CD14-positive monocyte (primary cell): ENCODE results near the gene FOXO6. TPM values are rescaled to one million over a fixed set of nuclear protein-coding genes. Genes with fewer than 3 reads are reported as not detected.

Experiments used
- DNase-seq, 3 donors: peaks; one replicate each; pipeline ENCODE4 v3.0.0-alpha.2; 2011 to 2022
- H2AFZ ChIP-seq: 2 replicates; pipeline ENCODE4 v1.6.0; 2012; ENCODE audit warnings: mild to moderate bottlenecking, low read depth, low read length, inconsistent platforms; ENCODE audit not compliant: insufficient read depth, poor library complexity, severe bottlenecking
- H3K27ac ChIP-seq, 2 donors: 1 replicate in 1 of 2; 2 replicates in 1 of 2; pipeline ENCODE4 v1.5.1; 2012 to 2013; ENCODE audit warnings: low read length in 2 of 2, control low read depth in 1 of 2, inconsistent platforms in 1 of 2, low read depth in 1 of 2, mild to moderate bottlenecking in 1 of 2
- H3K27me3 ChIP-seq, 2 donors: one replicate each; pipeline versions ENCODE4 v1.6.0 to v1.6.1; 2011 to 2013; ENCODE audit warnings: low read length in 2 of 2; ENCODE audit not compliant: control insufficient read depth in 2 of 2, insufficient read depth in 2 of 2
- H3K36me3 ChIP-seq, 2 donors: replicated peaks in 1 of 2; 1 replicate in 1 of 2; 2 replicates in 1 of 2; pipeline versions ENCODE4 v1.5.1 to v1.6.1; 2012 to 2013; ENCODE audit warnings: low read length in 2 of 2, control low read depth in 1 of 2, inconsistent platforms in 1 of 2, mild to moderate bottlenecking in 1 of 2; ENCODE audit not compliant: insufficient read depth in 2 of 2, control insufficient read depth in 1 of 2
- H3K4me1 ChIP-seq, 2 donors: 1 replicate in 1 of 2; 2 replicates in 1 of 2; pipeline versions ENCODE4 v1.5.1 to v1.6.1; 2012 to 2013; ENCODE audit warnings: low read length in 2 of 2, control low read depth in 1 of 2, inconsistent platforms in 1 of 2, mild to moderate bottlenecking in 1 of 2, moderate library complexity in 1 of 2; ENCODE audit not compliant: insufficient read depth in 2 of 2, control insufficient read depth in 1 of 2
- H3K4me2 ChIP-seq: replicated peaks from 2 replicates; pipeline ENCODE3; 2012; ENCODE audit warnings: low read length, moderate library complexity, mild to moderate bottlenecking; ENCODE audit not compliant: poor library complexity, severe bottlenecking; ENCODE audit errors: extremely low read depth
- H3K4me3 ChIP-seq, 3 experiments: fragments of 200-600 bp in 1 of 3; sonication (generic) in 1 of 3; replicated peaks in 1 of 3; 1 replicate in 2 of 3; 2 replicates in 1 of 3; pipeline ENCODE4 v1.5.1; 2011 to 2013; ENCODE audit warnings: low read length in 3 of 3, mild to moderate bottlenecking in 3 of 3, control low read depth in 2 of 3, low read depth in 2 of 3, inconsistent platforms in 1 of 3, moderate library complexity in 1 of 3
- H3K79me2 ChIP-seq: 2 replicates; pipeline ENCODE4 v1.6.0; 2012; ENCODE audit warnings: mild to moderate bottlenecking, control low read depth, inconsistent platforms, low read length, moderate library complexity; ENCODE audit not compliant: insufficient read depth
- H3K9ac ChIP-seq: 2 replicates; pipeline ENCODE4 v1.6.0; 2017; ENCODE audit warnings: low read length, mild to moderate bottlenecking; ENCODE audit not compliant: insufficient read depth, poor library complexity, severe bottlenecking
- H3K9me3 ChIP-seq, 2 donors: replicated peaks in 1 of 2; 1 replicate in 1 of 2; 2 replicates in 1 of 2; pipeline versions ENCODE4 v1.5.1 to v1.6.1; 2012 to 2013; ENCODE audit warnings: low read length in 2 of 2, control low read depth in 1 of 2; ENCODE audit not compliant: control insufficient read depth in 1 of 2, insufficient read depth in 1 of 2
- H4K20me1 ChIP-seq: 2 replicates; pipeline ENCODE4 v1.6.0; 2012; ENCODE audit warnings: mild to moderate bottlenecking, low read length, control low read depth, moderate library complexity; ENCODE audit not compliant: insufficient read depth
- H3K27ac Mint-ChIP-seq, 7 donors: one replicate each; pipeline ENCODE4 v1.8.0; 2020; ENCODE audit warnings: mild to moderate bottlenecking in 7 of 7, mixed read lengths in 7 of 7, moderate library complexity in 6 of 7, inconsistent platforms in 2 of 7
- H3K27me3 Mint-ChIP-seq, 3 donors: one replicate each; pipeline ENCODE4 v1.8.0; 2021 to 2022; ENCODE audit warnings: low read depth in 3 of 3, mild to moderate bottlenecking in 3 of 3, mixed read lengths in 3 of 3, moderate library complexity in 3 of 3, inconsistent platforms in 1 of 3
- H3K36me3 Mint-ChIP-seq, 2 donors: one replicate each; pipeline ENCODE4 v1.8.0; 2020; ENCODE audit warnings: mixed read lengths in 2 of 2, inconsistent platforms in 1 of 2, mild to moderate bottlenecking in 1 of 2
- H3K4me1 Mint-ChIP-seq: one replicate; pipeline ENCODE4 v1.8.0; 2020; ENCODE audit warnings: mild to moderate bottlenecking, mixed read lengths
- H3K4me3 Mint-ChIP-seq, 2 donors: one replicate each; pipeline ENCODE4 v1.8.0; 2020; ENCODE audit warnings: mild to moderate bottlenecking in 2 of 2, mixed read lengths in 2 of 2, moderate library complexity in 1 of 2
- H3K9me3 Mint-ChIP-seq, 7 donors: one replicate each; pipeline ENCODE4 v1.8.0; 2020 to 2022; ENCODE audit warnings: mixed read lengths in 7 of 7, mild to moderate bottlenecking in 6 of 7, moderate library complexity in 6 of 7, inconsistent platforms in 2 of 7
- CTCF ChIP-seq: fragments of 200-600 bp; IDR thresholded peaks from one replicate; pipeline ENCODE4 v1.8.0; 2022; ENCODE audit warnings: antibody characterized with exemption, mild to moderate bottlenecking
- WGBS: methylation state at CpG from one replicate; pipeline ENCODE4 v1.1.5; 2013; ENCODE audit warnings: missing lambda C conversion rate; ENCODE audit not compliant: insufficient coverage; 5-methylcytosine and 5-hydroxymethylcytosine counted together
- intact Hi-C, 2 donors: fragments of 100-400 bp; cut with micrococcal nuclease; formaldehyde crosslinking; loops; one replicate each; pipeline versions ENCODE4 v1.15.0 to v1.15.1; 2023
- polyA plus RNA-seq, 3 donors: library from polyadenylated mRNA; depleted of rRNA in 1 of 3; unstranded in 2 of 3; stranded (reverse) in 1 of 3; fragments of 300-500 nt in 2 of 3; fragments of >200 nt in 1 of 3; fragmentation: Illumina TruSeq in 2 of 3; gene quantifications; 1 replicate in 2 of 3; 2 replicates in 1 of 3; pipeline ENCODE4 v1.2.3, GENCODE V29; 2012 to 2021

FOXO6 gene
- polyA plus RNA-seq, 3 donors: 0.05 TPM; not detected in 2

GRCh38 chr1:41378222-41378621, 17.0 kb downstream of the FOXO6 start:
- Histone ChIP-seq H3K9ac (no peak overlapping the region), H3K9me3 (no peaks in the 10 kb centered on the region), H3K4me2 (no peak overlapping the region), H3K27ac (no peak overlapping the region), H2AFZ (no peak overlapping the region), H3K79me2 (no peaks in the 10 kb centered on the region), H3K4me1 (peaks cover 14 to 25% of the 10 kb centered on the region in 2 donors), H4K20me1 (no peaks in the 10 kb centered on the region), H3K36me3 (no peaks in the 10 kb centered on the region), H3K4me3 (no peak overlapping the region), H3K27me3 (peaks cover 21 to 33% of the 10 kb centered on the region in 2 donors)
- Mint-ChIP-seq H3K4me1 (peaks cover 24% of the 10 kb centered on the region), H3K36me3 (peaks cover 0 to 11% of the 10 kb centered on the region in 2 donors), H3K27me3 (peaks cover 30 to 45% (median 32%) of the 10 kb centered on the region in 3 donors), H3K4me3 (no peak overlapping the region), H3K9me3 (peaks cover 0 to 16% (median 2%) of the 10 kb centered on the region in 7 donors), H3K27ac (no peak overlapping the region)
- intact Hi-C loops: no loop called here
- DNase-seq: no peak
- no peak for TF ChIP-seq CTCF
- WGBS: 86% methylated on average over 4 of the region's 4 CpGs

GRCh38 chr1:41378999-41379737, 17.9 kb downstream of the FOXO6 start:
- intact Hi-C loops: no loop called here
- no peak overlapping the region for H3K9ac ChIP-seq
- H3K27ac Mint-ChIP-seq: peak overlapping the region in 1 of 7 donors; percentile 18
- no peak overlapping the region for H3K27ac ChIP-seq
- no peak overlapping the region for H3K4me2 ChIP-seq
- H3K9me3 ChIP-seq: peaks cover 0 to 6% of the 10 kb centered on the region in 2 donors
- no peak for DNase-seq
- no peaks in the 10 kb centered on the region for H3K36me3 ChIP-seq
- peaks cover 30% of the 10 kb centered on the region for H3K4me1 Mint-ChIP-seq
- H2AFZ ChIP-seq: no peak overlapping the region
- peaks cover 39 to 53% (median 41%) of the 10 kb centered on the region in 3 donors for H3K27me3 Mint-ChIP-seq
- no peaks in the 10 kb centered on the region for H3K79me2 ChIP-seq
- no peak overlapping the region for H3K4me3 ChIP-seq
- TF ChIP-seq CTCF: no peak
- peak overlapping the region in 1 of 2 donors; percentile 35 for H3K4me3 Mint-ChIP-seq
- H3K27me3 ChIP-seq: peaks cover 30 to 42% of the 10 kb centered on the region in 2 donors
- H3K36me3 Mint-ChIP-seq: peaks cover 4 to 16% of the 10 kb centered on the region in 2 donors
- no peaks in the 10 kb centered on the region for H4K20me1 ChIP-seq
- WGBS: no CpG with 5 or more reads among the region's 4 CpGs
- H3K9me3 Mint-ChIP-seq: peaks cover 0 to 21% (median 8%) of the 10 kb centered on the region in 7 donors
- H3K4me1 ChIP-seq: peaks cover 14 to 31% of the 10 kb centered on the region in 2 donors
